GM19193 (cell line): Measurements from ENCODE around the gene PPP2R5C.

Experiments used
- POLR2A ChIP-seq: IDR thresholded peaks from 4 replicates; pipeline ENCODE4 v1.6.1; 2011; ENCODE audit not compliant: insufficient read depth, insufficient read length; ENCODE audit errors: extremely low read depth

PPP2R5C gene

GRCh38 chr14:101812071-101812470 is 50.6 kb downstream of the PPP2R5C start:
- TF ChIP-seq POLR2A, result no peak

- TF ChIP-seq POLR2A, result no peak
These were observed 51.8 kb downstream of the PPP2R5C start for GRCh38 chr14:101813171-101813759.

- no peak for TF ChIP-seq POLR2A
These were observed 52.3 kb downstream of the PPP2R5C start for GRCh38 chr14:101813833-101814232.

GRCh38 chr14:101814934-101815333 is 53.4 kb downstream of the PPP2R5C start:
- TF ChIP-seq POLR2A, result no peak

GRCh38 chr14:101815994-101816393 is 54.5 kb downstream of the PPP2R5C start:
- no peak for TF ChIP-seq POLR2A

- TF ChIP-seq POLR2A, result no peak
These were observed 56.0 kb downstream of the PPP2R5C start for GRCh38 chr14:101817501-101818001.

- TF ChIP-seq POLR2A, result no peak
These were observed 57.9 kb downstream of the PPP2R5C start for GRCh38 chr14:101819251-101819990.

GRCh38 chr14:101820283-101820798 is 58.8 kb downstream of the PPP2R5C start:
- TF ChIP-seq POLR2A, result no peak

GRCh38 chr14:101821528-101821927 is 60.0 kb downstream of the PPP2R5C start:
- no peak for TF ChIP-seq POLR2A

GRCh38 chr14:101823066-101823465 is 61.6 kb downstream of the PPP2R5C start:
- TF ChIP-seq POLR2A, result no peak

- peak; percentile 44 for TF ChIP-seq POLR2A
These were observed 62.1 kb downstream of the PPP2R5C start for GRCh38 chr14:101823511-101824120.

- no peak for TF ChIP-seq POLR2A
These were observed 62.8 kb downstream of the PPP2R5C start for GRCh38 chr14:101824339-101824727.

GRCh38 chr14:101825797-101826196 is 64.3 kb downstream of the PPP2R5C start:
- no peak for TF ChIP-seq POLR2A

GRCh38 chr14:101826351-101826750 is 64.8 kb downstream of the PPP2R5C start:
- no peak for TF ChIP-seq POLR2A

- no peak for TF ChIP-seq POLR2A
These were observed 65.8 kb downstream of the PPP2R5C start for GRCh38 chr14:101827286-101827685.
